CD4-positive, CD25-positive, alpha-beta regulatory T cell (primary cell): Measurements from ENCODE around the gene IFITM5. TPM values are rescaled to one million over a fixed set of nuclear protein-coding genes. Genes with fewer than 3 reads are reported as not detected.
"Not testable (repeated sequence)": the region's sequence is repeated elsewhere in the genome, so short reads cannot be mapped to it uniquely, and the experiment has no call there.

Experiments
- ATAC-seq, 2 donors: fragments of 150-1000 bp; cut with Tn5 transposase; one replicate each; pipeline ENCODE4 v1.10.0; 2021; ENCODE audit warnings: low read depth in 2 of 2, moderate number of reproducible peaks in 2 of 2, moderate library complexity in 1 of 2
- DNase-seq, 3 donors: peaks; one replicate each; pipeline versions ENCODE4 v3.0.0 to v3.0.0-alpha.2; 2012 to 2022; ENCODE audit warnings: mixed read lengths in 1 of 3
- H3K27ac ChIP-seq: one replicate; pipeline ENCODE4 v1.7.0; 2013; ENCODE audit warnings: mild to moderate bottlenecking, low read length; ENCODE audit not compliant: insufficient read depth, poor library complexity, severe bottlenecking
- H3K27me3 ChIP-seq: one replicate; pipeline ENCODE4 v1.7.0; 2013; ENCODE audit warnings: low read length; ENCODE audit not compliant: control insufficient read depth, insufficient read depth
- H3K36me3 ChIP-seq: one replicate; pipeline ENCODE4 v1.7.0; 2013; ENCODE audit warnings: mild to moderate bottlenecking, low read length, moderate library complexity; ENCODE audit not compliant: control insufficient read depth, insufficient read depth
- H3K4me1 ChIP-seq: 2 replicates; pipeline ENCODE4 v1.7.0; 2013; ENCODE audit warnings: mild to moderate bottlenecking, low read length; ENCODE audit not compliant: insufficient read depth, control insufficient read depth, poor library complexity, severe bottlenecking
- H3K4me3 ChIP-seq: one replicate; pipeline ENCODE4 v1.7.0; 2013; ENCODE audit warnings: low read depth, mild to moderate bottlenecking, low read length, moderate library complexity
- H3K9me3 ChIP-seq, 2 experiments: 1 replicate in 1 of 2; 2 replicates in 1 of 2; pipeline ENCODE4 v1.7.0; 2013; ENCODE audit warnings: low read length in 2 of 2, mild to moderate bottlenecking in 1 of 2, moderate library complexity in 1 of 2; ENCODE audit not compliant: control insufficient read depth in 2 of 2
- H3K27ac Mint-ChIP-seq, 3 donors: one replicate each; pipeline ENCODE4 v1.8.0; 2020 to 2022; ENCODE audit warnings: mild to moderate bottlenecking in 3 of 3, mixed read lengths in 3 of 3, moderate library complexity in 2 of 3
- H3K27me3 Mint-ChIP-seq: one replicate; pipeline ENCODE4 v1.8.0; 2022; ENCODE audit warnings: mild to moderate bottlenecking, mixed read lengths
- H3K36me3 Mint-ChIP-seq: one replicate; pipeline ENCODE4 v1.8.0; 2020; ENCODE audit warnings: mixed read lengths
- H3K4me1 Mint-ChIP-seq, 4 donors: one replicate each; pipeline ENCODE4 v1.8.0; 2020 to 2022; ENCODE audit warnings: mixed read lengths in 4 of 4, mild to moderate bottlenecking in 1 of 4
- H3K4me3 Mint-ChIP-seq, 4 donors: one replicate each; pipeline ENCODE4 v1.8.0; 2020 to 2022; ENCODE audit warnings: mild to moderate bottlenecking in 4 of 4, mixed read lengths in 4 of 4, moderate library complexity in 3 of 4
- H3K9me3 Mint-ChIP-seq, 7 donors: one replicate each; pipeline ENCODE4 v1.8.0; 2020 to 2022; ENCODE audit warnings: mixed read lengths in 7 of 7, mild to moderate bottlenecking in 3 of 7, moderate library complexity in 2 of 7
- polyA plus RNA-seq, 4 donors: library from polyadenylated mRNA; unstranded; fragments of 300-500 nt; fragmentation: Illumina TruSeq; gene quantifications; one replicate each; pipeline ENCODE4 v1.2.3, GENCODE V29; 2021
- total RNA-seq: library from RNA; stranded (reverse); gene quantifications from one replicate; pipeline ENCODE4 v1.2.3, GENCODE V29; 2022

The IFITM5 gene
- total and polyA plus RNA-seq, 5 donors from 2014 or later = not detected

GRCh38 chr11:313304-313786 is 14.0 kb upstream of the IFITM5 start:
- H3K9me3 ChIP-seq = no peaks in the 10 kb centered on the region
- H3K27me3 Mint-ChIP-seq = peaks cover 20% of the 10 kb centered on the region
- H3K36me3 ChIP-seq = no peaks in the 10 kb centered on the region
- peak overlapping the region; percentile 93 for H3K4me3 ChIP-seq
- no peaks in the 10 kb centered on the region for H3K27me3 ChIP-seq
- H3K4me1 Mint-ChIP-seq = peaks cover 13 to 59% (median 32%) of the 10 kb centered on the region in 4 donors
- peak overlapping the region; percentile 84 for H3K27ac ChIP-seq
- H3K4me1 ChIP-seq = peaks cover 69% of the 10 kb centered on the region
- peaks cover 12% of the 10 kb centered on the region for H3K36me3 Mint-ChIP-seq
- ATAC-seq (no peak), DNase-seq (no peak)
- peak overlapping the region; percentile 97 to 100 (median 97) for H3K27ac Mint-ChIP-seq
- peaks cover 0 to 1% (median 0%) of the 10 kb centered on the region in 7 donors for H3K9me3 Mint-ChIP-seq
- peak overlapping the region; percentile 93 to 100 (median 98) for H3K4me3 Mint-ChIP-seq

- H3K4me1 Mint-ChIP-seq = peaks cover 10 to 64% (median 34%) of the 10 kb centered on the region in 4 donors
- peak overlapping the region; percentile 93 to 100 (median 98) for H3K4me3 Mint-ChIP-seq
Measured at GRCh38 chr11:312092-312816, 12.9 kb upstream of the IFITM5 start.

DNA sequence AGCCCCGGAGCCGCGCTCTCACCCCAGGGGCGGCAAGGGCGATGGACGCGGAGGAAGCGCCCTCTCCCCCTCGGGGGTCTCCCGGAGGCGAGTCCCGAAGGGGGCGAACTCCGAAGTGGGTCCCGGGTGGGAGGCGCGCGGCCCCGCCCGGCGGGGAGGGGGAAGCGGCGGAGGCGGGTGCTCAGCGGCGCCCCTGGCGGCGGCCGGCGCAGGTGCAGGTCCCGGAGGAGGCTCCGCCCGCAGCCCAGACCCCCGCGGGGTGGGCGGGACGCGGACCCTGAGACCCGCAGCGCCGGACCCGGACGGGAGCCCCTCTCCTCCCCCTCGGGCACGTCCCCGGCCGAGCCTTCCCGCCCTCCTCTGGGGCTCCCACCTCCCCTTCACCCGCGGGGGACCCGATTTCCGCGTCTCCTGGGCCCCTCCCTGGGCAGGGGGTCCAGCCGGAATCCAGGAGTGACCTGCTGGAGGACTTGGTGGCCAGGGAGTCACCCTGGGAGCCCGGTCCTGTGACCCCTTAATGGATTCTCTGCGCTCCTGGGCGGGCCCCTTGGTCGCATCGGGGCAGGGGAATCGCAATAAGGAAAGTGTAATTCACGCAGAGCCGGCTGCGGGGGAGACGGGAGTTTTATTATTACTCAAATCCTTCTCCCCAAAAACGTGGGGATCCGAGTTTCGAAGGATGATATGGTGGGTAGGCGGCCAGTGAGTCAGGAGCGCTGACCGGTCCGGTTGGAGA is 11.9 kb upstream of the IFITM5 start:
- H3K27me3 Mint-ChIP-seq = peaks cover 13% of the 10 kb centered on the region
- H3K4me3 ChIP-seq = peak overlapping the region; percentile 80

More at GRCh38 chr11:312092-312816, 12.9 kb upstream of the IFITM5 start:
- Mint-ChIP-seq H3K36me3 (peaks cover 12% of the 10 kb centered on the region), H3K27ac (peak overlapping the region; percentile 97 to 100 (median 97)), H3K9me3 (peaks cover 0 to 1% (median 0%) of the 10 kb centered on the region in 7 donors), H3K27me3 (peaks cover 20% of the 10 kb centered on the region)
- Histone ChIP-seq H3K9me3 (no peaks in the 10 kb centered on the region), H3K36me3 (no peaks in the 10 kb centered on the region), H3K4me3 (peak overlapping the region; percentile 93), H3K27me3 (no peaks in the 10 kb centered on the region), H3K4me1 (peaks cover 70% of the 10 kb centered on the region), H3K27ac (peak overlapping the region; percentile 84)
- no peak for DNase-seq
- ATAC-seq = no peak

GRCh38 chr11:309979-310572 is 10.8 kb upstream of the IFITM5 start:
- not testable (repeated sequence) for H3K9me3 Mint-ChIP-seq, H3K36me3 ChIP-seq, DNase-seq, H3K27me3 ChIP-seq, H3K9me3 ChIP-seq, H3K36me3 Mint-ChIP-seq, ATAC-seq
- H3K4me1 Mint-ChIP-seq = peaks cover 9 to 67% (median 35%) of the 10 kb centered on the region in 4 donors
- H3K4me3 ChIP-seq = peak overlapping the region; percentile 77
- H3K4me3 Mint-ChIP-seq = peak overlapping the region; percentile 90 to 99 (median 94)
- peak overlapping the region; percentile 87 to 100 (median 96) for H3K27ac Mint-ChIP-seq
- H3K27me3 Mint-ChIP-seq = peaks cover 11% of the 10 kb centered on the region
- H3K27ac ChIP-seq = peak overlapping the region; percentile 79
- H3K4me1 ChIP-seq = peaks cover 61% of the 10 kb centered on the region

More for the DNA sequence above, 11.9 kb upstream of the IFITM5 start:
- not testable (repeated sequence) for H3K27me3 ChIP-seq, H3K36me3 ChIP-seq, DNase-seq, H3K9me3 ChIP-seq, H3K9me3 Mint-ChIP-seq, H3K36me3 Mint-ChIP-seq
- peak; percentile 21 to 24 for ATAC-seq
- H3K4me1 Mint-ChIP-seq = peaks cover 7 to 62% (median 27%) of the 10 kb centered on the region in 4 donors
- peaks cover 67% of the 10 kb centered on the region for H3K4me1 ChIP-seq
- H3K4me3 Mint-ChIP-seq = peak overlapping the region; percentile 93 to 100 (median 98)
- H3K27ac ChIP-seq = peak overlapping the region; percentile 84
- H3K27ac Mint-ChIP-seq = peak overlapping the region; percentile 94 to 100 (median 97)

GRCh38 chr11:308740-309665 is 9.7 kb upstream of the IFITM5 start:
- H3K4me1 ChIP-seq = peaks cover 62% of the 10 kb centered on the region
- Mint-ChIP-seq H3K27ac (peak overlapping the region; percentile 87 to 100 (median 96)), H3K4me3 (peak overlapping the region; percentile 90 to 99 (median 94)), H3K4me1 (peaks cover 12 to 69% (median 37%) of the 10 kb centered on the region in 4 donors)
- peak overlapping the region; percentile 77 for H3K4me3 ChIP-seq
- not testable (repeated sequence) for H3K27me3 Mint-ChIP-seq, H3K9me3 Mint-ChIP-seq, H3K36me3 ChIP-seq, H3K27me3 ChIP-seq, H3K36me3 Mint-ChIP-seq, H3K9me3 ChIP-seq
- peak in 1 of 3 donors; percentile 55 for DNase-seq
- ATAC-seq = peak in 1 of 2 donors; percentile 0
- peak overlapping the region; percentile 79 for H3K27ac ChIP-seq

- H3K4me3 ChIP-seq = peak within 1 kb of the TSS; percentile 74
- peak within 1 kb of the TSS; percentile 79 for H3K27ac ChIP-seq
- not testable (repeated sequence) for H3K27me3 Mint-ChIP-seq, H3K9me3 Mint-ChIP-seq, H3K9me3 ChIP-seq, H3K36me3 ChIP-seq, H3K36me3 Mint-ChIP-seq, H3K27me3 ChIP-seq
- peak; percentile 67 to 69 for ATAC-seq
- DNase-seq = peak in 1 of 3 donors; percentile 54
- peak within 1 kb of the TSS; percentile 90 to 99 (median 94) for H3K4me3 Mint-ChIP-seq
- H3K4me1 ChIP-seq = peaks cover 54% of the 10 kb centered on the region
- peaks cover 12 to 65% (median 37%) of the 10 kb centered on the region in 4 donors for H3K4me1 Mint-ChIP-seq
- peak within 1 kb of the TSS; percentile 87 to 100 (median 96) for H3K27ac Mint-ChIP-seq
Measured at GRCh38 chr11:307766-308708, 8.7 kb upstream of the IFITM5 start, which contains the start of gene IFITM2. IFITM2 (plus strand) TSS chr11:307816; CDS start chr11:308193, 377 bp downstream.
